ENCODE data around the gene CBLN3.

DNA sequence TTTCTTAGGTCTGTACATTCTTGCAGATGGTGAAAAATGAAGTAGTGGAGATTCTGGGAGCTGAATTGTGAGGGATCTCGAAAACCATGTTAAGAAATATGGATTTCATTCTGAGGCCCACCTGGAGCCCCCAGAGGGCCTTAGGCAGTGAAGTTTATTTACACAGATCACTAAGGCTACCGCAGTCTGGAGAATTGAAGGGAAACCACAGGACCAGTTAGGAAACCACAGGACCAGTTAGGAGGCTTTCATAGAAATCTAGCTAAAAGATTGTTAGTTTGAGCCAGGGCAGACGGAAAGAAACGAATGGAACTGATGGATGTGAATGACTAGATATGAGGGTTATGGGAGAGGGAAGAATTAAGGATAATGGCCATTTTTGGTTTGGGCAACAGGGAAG is 7.2 kb downstream of the CBLN3 start:
- TF ChIP-seq, protein P1, sequence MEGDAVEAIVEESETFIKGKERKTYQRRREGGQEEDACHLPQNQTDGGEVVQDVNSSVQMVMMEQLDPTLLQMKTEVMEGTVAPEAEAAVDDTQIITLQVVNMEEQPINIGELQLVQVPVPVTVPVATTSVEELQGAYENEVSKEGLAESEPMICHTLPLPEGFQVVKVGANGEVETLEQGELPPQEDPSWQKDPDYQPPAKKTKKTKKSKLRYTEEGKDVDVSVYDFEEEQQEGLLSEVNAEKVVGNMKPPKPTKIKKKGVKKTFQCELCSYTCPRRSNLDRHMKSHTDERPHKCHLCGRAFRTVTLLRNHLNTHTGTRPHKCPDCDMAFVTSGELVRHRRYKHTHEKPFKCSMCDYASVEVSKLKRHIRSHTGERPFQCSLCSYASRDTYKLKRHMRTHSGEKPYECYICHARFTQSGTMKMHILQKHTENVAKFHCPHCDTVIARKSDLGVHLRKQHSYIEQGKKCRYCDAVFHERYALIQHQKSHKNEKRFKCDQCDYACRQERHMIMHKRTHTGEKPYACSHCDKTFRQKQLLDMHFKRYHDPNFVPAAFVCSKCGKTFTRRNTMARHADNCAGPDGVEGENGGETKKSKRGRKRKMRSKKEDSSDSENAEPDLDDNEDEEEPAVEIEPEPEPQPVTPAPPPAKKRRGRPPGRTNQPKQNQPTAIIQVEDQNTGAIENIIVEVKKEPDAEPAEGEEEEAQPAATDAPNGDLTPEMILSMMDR (IDR thresholded peaks at IDR 0.05), result no peak
- TF ChIP-seq POLR2AphosphoS5 (IDR thresholded peaks at IDR 0.05) (no peak), POLR2A (IDR thresholded peaks at IDR 0.05) (no peak), EP300 (IDR thresholded peaks at IDR 0.05) (no peak)

Measured in stomach (tissue), 4 donors.